PFSK-1 (cell line): ENCODE results near the gene EHD2.

ENCODE experiments used
- FOXP2 ChIP-seq: optimal IDR thresholded peaks from 2 replicates; pipeline ENCODE3; 2011; ENCODE audit warnings: borderline replicate concordance, control low read depth, inconsistent platforms; ENCODE audit not compliant: insufficient read depth; ENCODE audit errors: extremely low read length, extremely low read depth
- POLR2AphosphoS5 ChIP-seq: IDR thresholded peaks from 2 replicates; pipeline ENCODE4 v1.6.1; 2012; ENCODE audit warnings: low read depth, mild to moderate bottlenecking, control low read depth, low read length, moderate library complexity
- SIN3A ChIP-seq: IDR thresholded peaks from 2 replicates; pipeline ENCODE4 v1.6.1; 2012; ENCODE audit warnings: mild to moderate bottlenecking, low read length, moderate library complexity, borderline replicate concordance; ENCODE audit not compliant: insufficient read depth
- TAF1 ChIP-seq: IDR thresholded peaks from 2 replicates; pipeline ENCODE4 v1.6.1; 2012; ENCODE audit warnings: low read length, control low read depth, borderline replicate concordance; ENCODE audit not compliant: insufficient read depth
- TF ChIP-seq, protein P1 (sequence below), 2 experiments: IDR thresholded peaks; 2 replicates each; pipeline versions ENCODE4 v1.6.1 to v1.8.0; 2011 to 2012; ENCODE audit warnings: low read depth in 2 of 2, low read length in 2 of 2, control low read depth in 1 of 2, inconsistent platforms in 1 of 2, mild to moderate bottlenecking in 1 of 2, moderate library complexity in 1 of 2; ENCODE audit not compliant: insufficient read depth in 1 of 2

Gene EHD2

DNA sequence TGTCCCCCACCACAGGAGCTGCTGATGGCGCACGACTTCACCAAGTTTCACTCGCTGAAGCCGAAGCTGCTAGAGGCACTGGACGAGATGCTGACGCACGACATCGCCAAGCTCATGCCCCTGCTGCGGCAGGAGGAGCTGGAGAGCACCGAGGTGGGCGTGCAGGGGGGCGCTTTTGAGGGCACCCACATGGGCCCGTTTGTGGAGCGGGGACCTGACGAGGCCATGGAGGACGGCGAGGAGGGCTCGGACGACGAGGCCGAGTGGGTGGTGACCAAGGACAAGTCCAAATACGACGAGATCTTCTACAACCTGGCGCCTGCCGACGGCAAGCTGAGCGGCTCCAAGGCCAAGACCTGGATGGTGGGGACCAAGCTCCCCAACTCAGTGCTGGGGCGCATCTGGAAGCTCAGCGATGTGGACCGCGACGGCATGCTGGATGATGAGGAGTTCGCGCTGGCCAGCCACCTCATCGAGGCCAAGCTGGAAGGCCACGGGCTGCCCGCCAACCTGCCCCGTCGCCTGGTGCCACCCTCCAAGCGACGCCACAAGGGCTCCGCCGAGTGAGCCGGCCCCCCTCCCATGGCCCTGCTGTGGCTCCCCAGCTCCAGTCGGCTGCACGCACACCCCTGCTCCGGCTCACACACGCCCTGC is 27.8 kb downstream of the EHD2 start:
- no peak for TF ChIP-seq SIN3A
- no peak for TF ChIP-seq POLR2AphosphoS5
- TF ChIP-seq TAF1 = no peak
- TF ChIP-seq FOXP2 = no peak
- TF ChIP-seq, protein P1, sequence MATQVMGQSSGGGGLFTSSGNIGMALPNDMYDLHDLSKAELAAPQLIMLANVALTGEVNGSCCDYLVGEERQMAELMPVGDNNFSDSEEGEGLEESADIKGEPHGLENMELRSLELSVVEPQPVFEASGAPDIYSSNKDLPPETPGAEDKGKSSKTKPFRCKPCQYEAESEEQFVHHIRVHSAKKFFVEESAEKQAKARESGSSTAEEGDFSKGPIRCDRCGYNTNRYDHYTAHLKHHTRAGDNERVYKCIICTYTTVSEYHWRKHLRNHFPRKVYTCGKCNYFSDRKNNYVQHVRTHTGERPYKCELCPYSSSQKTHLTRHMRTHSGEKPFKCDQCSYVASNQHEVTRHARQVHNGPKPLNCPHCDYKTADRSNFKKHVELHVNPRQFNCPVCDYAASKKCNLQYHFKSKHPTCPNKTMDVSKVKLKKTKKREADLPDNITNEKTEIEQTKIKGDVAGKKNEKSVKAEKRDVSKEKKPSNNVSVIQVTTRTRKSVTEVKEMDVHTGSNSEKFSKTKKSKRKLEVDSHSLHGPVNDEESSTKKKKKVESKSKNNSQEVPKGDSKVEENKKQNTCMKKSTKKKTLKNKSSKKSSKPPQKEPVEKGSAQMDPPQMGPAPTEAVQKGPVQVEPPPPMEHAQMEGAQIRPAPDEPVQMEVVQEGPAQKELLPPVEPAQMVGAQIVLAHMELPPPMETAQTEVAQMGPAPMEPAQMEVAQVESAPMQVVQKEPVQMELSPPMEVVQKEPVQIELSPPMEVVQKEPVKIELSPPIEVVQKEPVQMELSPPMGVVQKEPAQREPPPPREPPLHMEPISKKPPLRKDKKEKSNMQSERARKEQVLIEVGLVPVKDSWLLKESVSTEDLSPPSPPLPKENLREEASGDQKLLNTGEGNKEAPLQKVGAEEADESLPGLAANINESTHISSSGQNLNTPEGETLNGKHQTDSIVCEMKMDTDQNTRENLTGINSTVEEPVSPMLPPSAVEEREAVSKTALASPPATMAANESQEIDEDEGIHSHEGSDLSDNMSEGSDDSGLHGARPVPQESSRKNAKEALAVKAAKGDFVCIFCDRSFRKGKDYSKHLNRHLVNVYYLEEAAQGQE (IDR thresholded peaks at IDR 0.05; ENCODE audit: insufficient read depth in 1 of 2, low read depth in 2 of 2, low read length in 2 of 2) = no peak

GRCh38 chr19:47741544-47742140 is 28.4 kb downstream of the EHD2 start:
- TF ChIP-seq, protein P1 (IDR thresholded peaks at IDR 0.05; ENCODE audit: insufficient read depth in 1 of 2, low read depth in 2 of 2, low read length in 2 of 2) = no peak
- TF ChIP-seq TAF1 = no peak

GRCh38 chr19:47742634-47743033 is 29.4 kb downstream of the EHD2 start:
- no peak for TF ChIP-seq SIN3A
- TF ChIP-seq FOXP2 = no peak
- TF ChIP-seq, protein P1 (IDR thresholded peaks at IDR 0.05; ENCODE audit: insufficient read depth in 1 of 2, low read depth in 2 of 2, low read length in 2 of 2) = no peak
- TF ChIP-seq TAF1 = no peak
- TF ChIP-seq POLR2AphosphoS5 = no peak

DNA sequence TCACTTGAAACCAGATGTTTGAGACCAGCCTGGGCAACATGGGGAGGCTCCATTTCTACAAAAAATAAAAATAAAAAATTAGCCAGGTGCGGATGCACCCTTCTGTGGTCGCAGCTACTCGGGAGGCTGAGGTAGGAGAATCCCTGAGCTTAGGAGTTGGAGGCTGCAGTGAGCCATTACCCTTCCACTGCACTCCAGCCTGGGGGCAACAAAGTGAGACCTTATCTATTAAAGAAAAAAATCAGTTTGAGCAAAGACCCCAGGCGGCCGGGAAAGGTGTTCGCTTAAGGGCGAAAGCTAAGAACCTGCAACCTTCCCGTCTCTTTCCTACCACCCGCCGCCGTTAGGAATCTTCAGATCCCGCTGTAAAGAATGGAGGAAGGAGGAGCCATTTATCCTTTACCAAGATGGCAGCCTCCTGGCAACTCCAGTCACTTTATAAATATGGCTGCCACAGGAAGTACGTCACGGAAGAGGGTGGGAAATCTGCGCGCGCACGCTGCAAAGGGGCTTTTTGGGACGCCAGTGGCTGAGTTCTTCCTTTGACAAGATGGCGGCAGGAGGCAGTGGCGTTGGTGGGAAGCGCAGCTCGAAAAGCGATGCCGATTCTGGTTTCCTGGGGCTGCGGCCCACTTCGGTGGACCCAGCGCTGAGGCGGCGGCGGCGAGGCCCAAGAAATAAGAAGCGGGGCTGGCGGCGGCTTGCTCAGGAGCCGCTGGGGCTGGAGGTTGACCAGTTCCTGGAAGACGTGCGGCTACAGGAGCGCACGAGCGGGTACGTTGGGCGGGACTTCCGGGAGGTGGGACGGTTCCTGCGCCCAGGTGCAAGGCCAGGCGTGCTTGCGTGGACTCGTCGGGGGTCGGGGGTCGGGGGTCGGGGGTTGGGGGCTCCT is 32.0 kb downstream of the EHD2 start, which contains the start of gene NOP53:
TSS of gene NOP53 (plus strand) at position 537 of the 892 bp plus-strand sequence. CDS start at position 551, 14 bp downstream.
- TF ChIP-seq POLR2AphosphoS5 = peak; percentile 94
- TF ChIP-seq FOXP2 = no peak
- TF ChIP-seq, protein P1 (IDR thresholded peaks at IDR 0.05; ENCODE audit: insufficient read depth in 1 of 2, low read depth in 2 of 2, low read length in 2 of 2) = 0 out of 4 replicates have a peak, but pooled peaks of 1 of the 2 experiments have one; percentile 38
- TF ChIP-seq SIN3A = no peak
- TF ChIP-seq TAF1 = peak; percentile 92
